ENCODE results near the gene KIF12. TPM values are rescaled to one million over a fixed set of nuclear protein-coding genes. Genes with fewer than 3 reads are reported as not detected.

KIF12 gene
- total RNA-seq, 1 donor from 2014 or later: not detected

- DNase-seq (ENCODE audit: low read depth in 2 of 2): no peak
These were observed 29.5 kb downstream of the KIF12 start for GRCh38 chr9:114069476-114070187.

GRCh38 chr9:114065304-114065703, 33.8 kb downstream of the KIF12 start:
- DNase-seq (ENCODE audit: low read depth in 2 of 2): no peak

GRCh38 chr9:114061830-114062474, 37.1 kb downstream of the KIF12 start:
- DNase-seq (ENCODE audit: low read depth in 2 of 2): no peak

DNA sequence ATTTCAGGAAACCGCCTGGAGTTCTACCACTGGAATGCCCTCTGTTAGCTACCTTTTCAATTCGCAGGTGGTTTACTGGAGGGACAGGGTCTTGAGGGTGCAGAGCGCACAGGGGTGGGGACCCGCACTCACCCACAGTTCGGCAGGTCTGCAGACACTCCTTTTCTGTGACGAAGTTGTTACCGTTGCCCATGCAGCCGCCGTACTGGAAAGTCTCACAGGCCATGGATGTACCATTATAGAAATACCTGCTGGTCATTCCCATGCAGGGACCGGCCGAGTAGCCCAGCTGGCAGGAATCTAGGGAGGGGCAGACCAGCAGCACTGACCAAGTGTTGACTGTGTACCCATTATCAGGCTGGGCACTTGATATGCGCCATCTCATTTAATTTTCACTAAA, 37.8 kb downstream of the KIF12 start:
- no peak for DNase-seq (ENCODE audit: low read depth in 2 of 2)

DNA sequence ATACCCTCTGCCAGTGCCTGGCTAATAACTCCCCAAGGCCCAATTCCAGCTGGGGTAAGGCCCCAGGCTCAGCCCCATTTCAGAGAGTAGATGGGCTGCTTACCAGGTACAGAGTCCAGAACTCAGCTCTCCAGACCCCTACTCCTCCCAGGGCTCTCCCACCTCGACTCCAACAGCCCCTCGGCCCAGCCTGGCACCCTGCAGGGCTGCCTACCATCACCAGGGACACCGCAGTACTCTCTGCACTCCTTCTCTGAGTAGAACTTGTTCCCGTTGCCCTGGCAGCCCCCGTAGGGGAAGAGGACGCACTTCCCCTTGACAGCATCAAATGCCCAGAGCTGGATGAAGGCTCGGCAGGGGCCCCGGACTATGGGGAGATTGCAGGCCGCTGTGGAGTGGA, 38.4 kb downstream of the KIF12 start:
- DNase-seq (ENCODE audit: low read depth in 2 of 2): no peak

DNA sequence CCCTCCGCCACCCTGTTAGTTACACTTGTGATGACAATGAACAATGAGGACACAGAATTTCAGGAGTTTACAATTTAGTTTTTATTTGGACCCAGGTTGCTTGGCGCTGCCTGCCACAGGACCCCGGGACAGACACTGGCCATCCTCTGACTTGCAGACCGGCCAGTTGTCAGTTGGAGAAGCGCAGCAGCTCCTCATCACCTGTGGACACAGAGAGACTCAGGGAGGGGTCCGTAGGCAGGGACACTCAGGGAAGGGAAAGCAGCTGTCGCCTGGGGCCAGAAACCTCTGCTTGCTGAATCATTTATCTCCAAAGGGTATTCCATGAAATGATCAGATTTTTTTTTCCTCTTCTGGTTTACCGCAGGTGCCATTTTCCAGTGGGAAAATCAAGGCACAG, 39.0 kb downstream of the KIF12 start:
- no peak for DNase-seq (ENCODE audit: low read depth in 2 of 2)

- no peak for DNase-seq (ENCODE audit: low read depth in 2 of 2)
These were observed 39.9 kb downstream of the KIF12 start for GRCh38 chr9:114059047-114059803.

- no peak for DNase-seq (ENCODE audit: low read depth in 2 of 2)
These were observed 40.4 kb downstream of the KIF12 start for GRCh38 chr9:114058688-114059046.

GRCh38 chr9:114057161-114057885, 41.8 kb downstream of the KIF12 start:
- DNase-seq (ENCODE audit: low read depth in 2 of 2): no peak

GRCh38 chr9:114056527-114056926, 42.6 kb downstream of the KIF12 start:
- DNase-seq (ENCODE audit: low read depth in 2 of 2): no peak

GRCh38 chr9:114055894-114056293, 43.2 kb downstream of the KIF12 start:
- DNase-seq (ENCODE audit: low read depth in 2 of 2): no peak

- no peak for DNase-seq (ENCODE audit: low read depth in 2 of 2)
These were observed 44.0 kb downstream of the KIF12 start for GRCh38 chr9:114055061-114055460.

DNA sequence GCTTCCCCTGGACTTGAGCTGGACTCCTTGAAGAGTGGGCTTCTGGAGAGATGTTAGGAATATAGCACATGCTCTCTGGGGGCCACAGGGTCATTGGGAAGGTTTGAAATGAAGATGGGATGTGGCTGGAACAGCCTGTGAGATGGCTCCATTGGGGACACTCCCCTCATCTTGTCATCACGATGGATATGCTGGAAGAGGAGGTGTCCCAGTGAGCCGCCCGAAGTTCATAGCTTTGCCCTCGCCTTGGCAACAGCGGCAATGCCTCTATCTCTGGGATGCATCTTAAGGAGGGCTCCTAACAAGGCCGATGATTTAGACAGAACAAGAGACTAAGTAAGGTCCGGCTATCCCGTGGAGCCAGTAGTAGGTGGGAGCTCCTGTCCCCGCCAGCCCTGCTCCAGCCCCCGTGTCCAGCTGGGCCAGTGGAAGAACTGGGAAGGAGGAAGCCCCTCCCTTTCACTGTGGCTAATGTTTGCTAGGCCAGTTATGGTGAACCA, 44.9 kb downstream of the KIF12 start:
- DNase-seq (ENCODE audit: low read depth in 2 of 2): no peak

GRCh38 chr9:114053246-114054005, 45.7 kb downstream of the KIF12 start:
- DNase-seq (ENCODE audit: low read depth in 2 of 2): no peak

- no peak for DNase-seq (ENCODE audit: low read depth in 2 of 2)
These were observed 47.4 kb downstream of the KIF12 start for GRCh38 chr9:114051706-114052105.

DNA sequence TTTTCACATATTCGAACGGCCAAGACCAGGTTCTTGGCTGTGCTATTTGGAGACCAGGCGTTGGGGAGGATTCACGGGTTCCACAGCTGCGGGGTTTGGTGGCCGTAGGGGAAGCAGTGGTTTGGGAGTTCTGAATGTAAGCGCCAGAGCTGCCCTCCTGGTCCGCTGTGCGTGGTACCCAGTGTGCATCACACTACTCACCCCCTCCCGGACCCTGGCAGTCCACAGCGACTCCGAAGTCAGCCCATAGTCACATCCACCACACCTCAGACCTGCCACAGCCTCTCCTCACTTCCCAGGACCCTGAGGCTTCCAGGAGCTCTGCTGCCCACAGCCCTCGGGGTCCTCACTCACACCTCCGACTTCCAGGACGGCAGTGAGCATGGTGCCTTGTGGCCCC, 47.8 kb downstream of the KIF12 start:
- DNase-seq (ENCODE audit: low read depth in 2 of 2): no peak

DNA sequence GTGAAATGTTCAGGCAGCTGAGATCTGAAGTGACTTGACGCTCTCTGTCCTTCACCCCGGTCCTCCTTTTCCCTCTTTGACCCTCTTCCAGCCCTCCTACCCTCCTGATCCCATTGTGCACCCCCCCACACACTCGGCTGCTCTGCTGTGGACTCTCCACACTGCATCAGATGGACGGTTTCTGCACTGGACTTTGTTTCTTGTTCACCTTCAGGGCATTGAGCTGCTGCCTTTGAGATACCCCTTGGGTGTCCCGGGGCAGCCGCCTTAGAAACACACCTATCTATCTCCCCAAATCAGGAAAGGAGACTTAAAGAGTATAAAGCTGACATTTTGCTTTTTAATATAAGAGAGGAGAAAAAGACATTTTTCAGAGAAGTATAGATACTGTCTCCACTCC, 48.4 kb downstream of the KIF12 start:
- no peak for DNase-seq (ENCODE audit: low read depth in 2 of 2)

- no peak for DNase-seq (ENCODE audit: low read depth in 2 of 2)
These were observed 48.9 kb downstream of the KIF12 start for GRCh38 chr9:114050226-114050568.

- no peak for DNase-seq (ENCODE audit: low read depth in 2 of 2)
These were observed 49.5 kb downstream of the KIF12 start for GRCh38 chr9:114049441-114050225.

Measured in dermis microvascular lymphatic vessel endothelial cell (primary cell).